Left lung (tissue), 10 donors: ENCODE data around the gene RASD1. TPM values are rescaled to one million over a fixed set of nuclear protein-coding genes. Genes with fewer than 3 reads are reported as not detected.

ENCODE experiments used
- ATAC-seq: fragments of 200-7000 bp; cut with Tn5 transposase; one replicate; pipeline ENCODE4 v1.9.1; 2020; ENCODE audit warnings: moderate library complexity
- DNase-seq, 4 donors: peaks; one replicate each; pipeline ENCODE4 v3.0.0-alpha.2; 2013 to 2020
- H3K27ac ChIP-seq, 2 donors: fragments of 200-600 bp; sonication (generic) in 1 of 2; one replicate each; pipeline versions ENCODE4 v1.5.0 to v1.8.0; 2020 to 2021
- H3K27me3 ChIP-seq, 2 donors: fragments of 200-600 bp; sonication (generic) in 1 of 2; one replicate each; pipeline versions ENCODE4 v1.5.0 to v1.8.0; 2020 to 2021
- H3K36me3 ChIP-seq, 2 donors: fragments of 200-600 bp; sonication (generic) in 1 of 2; one replicate each; pipeline versions ENCODE4 v1.5.0 to v1.8.0; 2020 to 2021
- H3K4me1 ChIP-seq, 2 donors: fragments of 200-600 bp; one replicate each; pipeline ENCODE4 v1.8.0; 2021
- H3K4me3 ChIP-seq, 2 donors: fragments of 200-600 bp; sonication (generic) in 1 of 2; one replicate each; pipeline versions ENCODE4 v1.5.0 to v1.8.0; 2020 to 2021; ENCODE audit warnings: mild to moderate bottlenecking in 1 of 2
- H3K9me3 ChIP-seq, 2 donors: fragments of 200-600 bp; sonication (generic) in 1 of 2; one replicate each; pipeline versions ENCODE4 v1.5.0 to v1.8.0; 2020 to 2021
- intact Hi-C, 2 donors: fragments of 100-400 bp; cut with DNase I; formaldehyde crosslinking; loops; one replicate each; pipeline versions ENCODE4 v1.11.2 to v1.14.2; 2022
- polyA plus RNA-seq, 6 donors: library from polyadenylated mRNA; unstranded; fragments of 120-200 nt; gene quantifications; one replicate each; pipeline ENCODE4 v1.2.1, GENCODE V29; 2013; ENCODE audit not compliant: insufficient read length in 6 of 6
- total RNA-seq, 2 donors: library from RNA; stranded (reverse); fragmentation: NEBNext Ultra II Directional; extraction: Animal tissue kit (Norgen Biotek cat#: 25700); gene quantifications; one replicate each; pipeline ENCODE4 v1.2.1, GENCODE V29; 2021
- TF ChIP-seq, protein P1 (sequence below), 2 donors: fragments of 200-600 bp; sonication (generic) in 1 of 2; IDR thresholded peaks; one replicate each; pipeline versions ENCODE4 v1.5.0 to v1.8.0; 2021; ENCODE audit warnings: antibody characterized with exemption in 2 of 2
- donor health status: DM: no; HTN: yes; CAD: no.
- donor health status: DM: no; HTN: no; CAD: no.

The RASD1 gene
- total and polyA plus RNA-seq, 8 donors: 1.4 to 14.2 (median 2.7) TPM

DNA sequence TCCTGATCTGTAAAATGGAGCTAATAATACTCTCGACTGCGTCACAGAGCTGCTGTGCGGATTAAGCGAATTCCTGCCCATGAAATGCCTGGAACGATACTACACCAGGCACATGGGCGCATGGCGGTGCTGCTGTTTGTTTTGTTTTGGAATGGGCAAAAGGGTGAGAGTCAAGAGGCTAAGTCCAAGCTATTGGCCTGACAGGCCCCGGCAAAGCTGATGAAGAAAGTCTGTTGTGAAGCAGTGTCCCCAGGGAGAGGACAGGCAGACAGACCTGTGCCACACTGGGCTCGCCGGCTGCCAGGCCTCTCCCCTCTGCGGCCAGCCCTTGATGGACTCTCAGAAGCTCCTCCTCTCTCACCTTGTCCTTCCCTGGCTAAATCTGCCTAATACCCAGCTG lies 31.3 kb upstream of the RASD1 start:
- Histone ChIP-seq H3K36me3 (no peaks in the 10 kb centered on the region), H3K27me3 (no peaks in the 10 kb centered on the region), H3K9me3 (no peaks in the 10 kb centered on the region), H3K4me3 (no peak overlapping the region), H3K27ac (no peak overlapping the region), H3K4me1 (peaks cover 0 to 14% of the 10 kb centered on the region in 2 donors)
- TF ChIP-seq, protein P1, sequence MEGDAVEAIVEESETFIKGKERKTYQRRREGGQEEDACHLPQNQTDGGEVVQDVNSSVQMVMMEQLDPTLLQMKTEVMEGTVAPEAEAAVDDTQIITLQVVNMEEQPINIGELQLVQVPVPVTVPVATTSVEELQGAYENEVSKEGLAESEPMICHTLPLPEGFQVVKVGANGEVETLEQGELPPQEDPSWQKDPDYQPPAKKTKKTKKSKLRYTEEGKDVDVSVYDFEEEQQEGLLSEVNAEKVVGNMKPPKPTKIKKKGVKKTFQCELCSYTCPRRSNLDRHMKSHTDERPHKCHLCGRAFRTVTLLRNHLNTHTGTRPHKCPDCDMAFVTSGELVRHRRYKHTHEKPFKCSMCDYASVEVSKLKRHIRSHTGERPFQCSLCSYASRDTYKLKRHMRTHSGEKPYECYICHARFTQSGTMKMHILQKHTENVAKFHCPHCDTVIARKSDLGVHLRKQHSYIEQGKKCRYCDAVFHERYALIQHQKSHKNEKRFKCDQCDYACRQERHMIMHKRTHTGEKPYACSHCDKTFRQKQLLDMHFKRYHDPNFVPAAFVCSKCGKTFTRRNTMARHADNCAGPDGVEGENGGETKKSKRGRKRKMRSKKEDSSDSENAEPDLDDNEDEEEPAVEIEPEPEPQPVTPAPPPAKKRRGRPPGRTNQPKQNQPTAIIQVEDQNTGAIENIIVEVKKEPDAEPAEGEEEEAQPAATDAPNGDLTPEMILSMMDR (IDR thresholded peaks at IDR 0.05): no peak
- DNase-seq (peak in 1 of 4 donors; percentile 67), ATAC-seq (peak; percentile 77)
- intact Hi-C loops: no loop called here

DNA sequence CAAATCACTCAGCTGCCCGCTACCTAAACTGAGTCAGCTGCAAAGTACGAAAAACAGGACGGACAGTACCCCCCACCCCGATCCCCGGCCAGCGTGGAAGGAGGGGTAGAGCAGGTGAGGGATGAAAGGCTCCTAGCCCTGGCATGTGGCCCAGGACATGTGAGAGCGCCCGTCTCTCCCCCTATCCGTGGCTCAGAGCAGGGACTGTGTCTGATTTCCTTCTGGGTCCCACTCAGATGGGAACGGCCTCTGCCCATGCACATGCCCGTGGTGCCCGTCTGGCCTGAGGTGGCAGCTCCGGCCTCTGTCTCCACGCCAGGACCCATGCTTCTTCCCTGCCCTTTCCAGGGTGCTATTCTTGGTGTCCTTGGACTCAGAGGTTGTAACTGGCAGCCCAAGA lies 30.2 kb upstream of the RASD1 start:
- Histone ChIP-seq H3K4me3 (no peak overlapping the region), H3K9me3 (no peaks in the 10 kb centered on the region), H3K36me3 (no peaks in the 10 kb centered on the region), H3K4me1 (peaks cover 0 to 14% of the 10 kb centered on the region in 2 donors), H3K27ac (no peak overlapping the region), H3K27me3 (no peaks in the 10 kb centered on the region)
- peak; percentile 60 for ATAC-seq
- DNase-seq: peak in 1 of 4 donors; percentile 57
- intact Hi-C loops: no loop called here
- TF ChIP-seq, protein P1 (IDR thresholded peaks at IDR 0.05): no peak

DNA sequence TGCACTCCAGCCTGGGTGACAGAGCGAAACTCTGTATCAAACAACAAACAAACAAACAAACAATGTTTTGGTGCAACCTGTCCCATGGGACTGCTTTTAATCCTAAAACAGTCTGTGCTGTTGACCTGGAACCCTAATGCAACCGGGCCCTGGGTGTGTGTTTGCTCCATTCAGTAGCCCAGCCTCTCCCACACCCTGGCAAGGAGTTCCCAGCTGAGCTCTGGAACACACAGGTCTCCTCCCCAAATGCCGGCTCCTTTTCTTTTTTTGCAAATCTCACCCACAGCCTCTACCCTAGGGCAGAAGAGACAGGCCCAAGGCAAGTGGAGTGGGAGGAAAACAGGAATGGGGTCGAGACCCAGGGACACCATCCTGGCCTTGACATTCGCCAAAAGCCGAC lies 29.8 kb upstream of the RASD1 start:
- H3K27ac ChIP-seq: no peak overlapping the region
- intact Hi-C loops: no loop called here
- ATAC-seq: peak; percentile 56

DNA sequence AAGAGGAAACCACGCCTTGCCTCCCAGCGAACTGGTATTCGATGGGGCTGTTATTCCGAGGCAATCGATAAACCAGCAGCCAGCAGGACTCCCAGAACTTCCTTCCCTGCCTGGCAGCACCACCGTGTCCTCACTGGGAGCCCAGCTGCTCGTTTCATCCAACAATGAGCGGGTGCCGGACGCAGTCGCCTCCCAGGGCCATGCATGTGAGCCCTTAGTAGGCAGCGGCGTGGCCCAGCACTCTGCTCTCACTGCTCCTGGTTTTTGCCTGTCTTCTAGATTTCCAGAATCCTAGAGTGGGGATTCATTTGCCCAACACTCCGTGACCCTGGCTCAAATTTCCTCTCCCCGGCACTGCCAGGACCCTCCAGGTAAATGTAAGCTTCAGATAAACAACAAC lies 29.1 kb upstream of the RASD1 start:
- intact Hi-C loops: no loop called here
- H3K4me3 ChIP-seq: no peak overlapping the region
- no peaks in the 10 kb centered on the region for H3K9me3 ChIP-seq
- TF ChIP-seq, protein P1 (IDR thresholded peaks at IDR 0.05): no peak
- peaks cover 0 to 9% of the 10 kb centered on the region in 2 donors for H3K36me3 ChIP-seq
- peak in 1 of 4 donors; percentile 71 for DNase-seq
- no peaks in the 10 kb centered on the region for H3K27me3 ChIP-seq
- no peak overlapping the region for H3K27ac ChIP-seq
- no peak for ATAC-seq
- H3K4me1 ChIP-seq: peaks cover 0 to 14% of the 10 kb centered on the region in 2 donors

More for the DNA sequence above, 29.8 kb upstream of the RASD1 start:
- Histone ChIP-seq H3K4me3 (no peak overlapping the region), H3K36me3 (peaks cover 0 to 2% of the 10 kb centered on the region in 2 donors), H3K4me1 (peaks cover 0 to 14% of the 10 kb centered on the region in 2 donors), H3K9me3 (no peaks in the 10 kb centered on the region), H3K27me3 (no peaks in the 10 kb centered on the region)
- peak in 1 of 4 donors; percentile 6 for DNase-seq
- TF ChIP-seq, protein P1 (IDR thresholded peaks at IDR 0.05): no peak

DNA sequence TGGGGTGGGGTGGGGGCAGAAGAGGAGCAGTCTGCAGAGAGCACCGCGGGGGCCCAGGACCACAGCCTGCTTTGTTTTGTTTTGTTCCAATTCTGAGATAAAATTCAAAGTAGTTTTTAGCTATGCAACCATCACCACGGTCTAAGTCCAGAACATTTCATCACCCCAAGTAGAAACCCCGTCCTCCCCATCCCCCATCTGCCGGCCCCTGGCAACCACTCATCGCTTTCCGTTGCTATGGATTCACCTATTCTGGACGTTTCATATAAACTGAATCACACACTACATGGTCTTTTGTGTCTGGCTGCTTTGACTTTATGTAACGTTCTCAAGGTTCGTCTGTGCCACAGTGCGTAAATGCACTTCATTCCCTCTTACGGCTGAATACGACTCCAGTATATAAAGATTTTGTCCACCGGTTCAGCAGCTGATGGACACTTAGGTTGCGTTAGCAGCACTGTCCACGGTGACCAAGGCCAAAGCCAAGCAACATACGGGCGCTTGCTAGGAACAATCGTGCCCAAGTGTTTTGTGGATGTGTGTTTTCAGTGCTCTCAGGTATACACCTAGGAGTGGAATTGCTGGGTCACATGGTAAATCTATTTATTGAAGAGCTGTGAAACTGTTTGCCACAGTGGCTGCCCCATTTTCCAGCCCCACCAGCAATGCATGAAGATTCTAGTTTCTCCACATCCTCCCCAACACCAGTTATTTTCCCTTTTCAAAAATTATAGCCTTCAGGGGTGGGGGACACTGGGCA lies 27.7 kb upstream of the RASD1 start:
- DNase-seq (no peak), ATAC-seq (no peak)
- TF ChIP-seq, protein P1 (IDR thresholded peaks at IDR 0.05): no peak
- Histone ChIP-seq H3K27ac (no peak overlapping the region), H3K4me3 (no peak overlapping the region), H3K9me3 (no peaks in the 10 kb centered on the region), H3K27me3 (no peaks in the 10 kb centered on the region), H3K36me3 (peaks cover 0 to 11% of the 10 kb centered on the region in 2 donors), H3K4me1 (peaks cover 0 to 14% of the 10 kb centered on the region in 2 donors)
- intact Hi-C loops: no loop called here
